HCT116 (cell line): ENCODE measurements around the gene ASAP2. TPM values are rescaled to one million over a fixed set of nuclear protein-coding genes. Genes with fewer than 3 reads are reported as not detected.
A peak's percentile ranks its signal among the peaks of the same experiment; 100 is the strongest.

ENCODE experiments used
- ATAC-seq: fragments of 200-7000 bp; cut with Tn5 transposase; 2 replicates; pipeline ENCODE4 v1.9.1; 2020; ENCODE audit warnings: mild to moderate bottlenecking, moderate library complexity
- BruUV-seq: library from RNA; stranded (reverse); fragments of 400-500 nt; replicated peaks from 2 replicates; lab custom pipeline; 2021; lab: Mats Ljungman, UMichigan
- CTCF ChIA-PET: fragments of 300-600 bp; sonication (Branson Sonifier 250); formaldehyde crosslinking; loops from one replicate; lab custom pipeline; 2021; ENCODE audit warnings: antibody characterized with exemption; lab: Charles Lee
- POLR2A ChIA-PET: fragments of 300-600, 350-600 bp; sonication (Branson Sonifier 250); formaldehyde crosslinking; loops from one replicate; lab custom pipeline; 2021; ENCODE audit warnings: antibody characterized with exemption; lab: Charles Lee
- RAD21 ChIA-PET, 2 experiments: fragments of 300-600 bp; sonication (Branson Sonifier 250); formaldehyde crosslinking; loops; one replicate each; lab custom pipeline; 2023; ENCODE audit warnings: low total read pairs in 2 of 2; ENCODE audit not compliant: uncharacterized antibody in 2 of 2, unreplicated experiment in 2 of 2, low non-redundant PET in 1 of 2; lab: Charles Lee
- DNase-seq: peaks from one replicate; pipeline ENCODE4 v3.0.0-alpha.2; 2010; ENCODE audit warnings: low read depth, low spot score
- H2AFZ ChIP-seq: fragments of 200-600 bp; shearing (Covaris generic), sonication (generic); 2 replicates; pipeline ENCODE4 v1.6.1; 2017; ENCODE audit warnings: low read depth, mixed run types, mixed read lengths, antibody characterized with exemption, low read length; ENCODE audit not compliant: poor library complexity, severe bottlenecking
- H3K27ac ChIP-seq: 2 replicates; pipeline ENCODE4 v1.5.1; 2012; ENCODE audit warnings: low read depth, low read length
- H3K27me3 ChIP-seq: fragments of 200-600 bp; sonication (generic); 2 replicates; pipeline ENCODE4 v1.6.1; 2016; ENCODE audit warnings: mixed run types, low read length, mixed read lengths; ENCODE audit not compliant: insufficient read depth
- H3K36me3 ChIP-seq, 2 experiments: fragments of 200-500 bp in 1 of 2; fragments of 200-600 bp in 1 of 2; sonication (Bioruptor generic) in 1 of 2; sonication (generic) in 1 of 2; 2 replicates each; pipeline versions ENCODE4 v1.5.1 to v1.6.1; 2014 to 2016; ENCODE audit warnings: low read length in 2 of 2, inconsistent platforms in 1 of 2, mixed read lengths in 1 of 2, mixed run types in 1 of 2; ENCODE audit not compliant: insufficient read depth in 2 of 2, control insufficient read depth in 1 of 2
- H3K4me1 ChIP-seq, 2 experiments: fragments of 200-600 bp in 1 of 2; sonication (generic) in 1 of 2; 2 replicates each; pipeline versions ENCODE4 v1.5.1 to v1.6.1; 2012 to 2017; ENCODE audit warnings: low read length in 2 of 2, inconsistent platforms in 1 of 2, mild to moderate bottlenecking in 1 of 2, mixed read lengths in 1 of 2, mixed run types in 1 of 2, moderate library complexity in 1 of 2; ENCODE audit not compliant: insufficient read depth in 2 of 2, control insufficient read depth in 1 of 2
- H3K4me2 ChIP-seq: fragments of 200-600 bp; sonication (generic); 2 replicates; pipeline ENCODE4 v1.6.1; 2017; ENCODE audit warnings: mixed run types, low read length, mixed read lengths
- H3K4me3 ChIP-seq, 2 experiments: fragments of 200-600 bp in 1 of 2; sonication (generic) in 1 of 2; replicated peaks in 1 of 2; 2 replicates each; pipeline ENCODE4 v1.5.1; 2011 to 2016; ENCODE audit warnings: low read length in 2 of 2, control low read depth in 1 of 2, low read depth in 1 of 2, mild to moderate bottlenecking in 1 of 2, mixed read lengths in 1 of 2, mixed run types in 1 of 2
- H3K79me2 ChIP-seq: fragments of 200-600 bp; sonication (generic); 2 replicates; pipeline ENCODE4 v1.6.1; 2017; ENCODE audit warnings: mild to moderate bottlenecking, mixed run types, low read length, moderate library complexity, mixed read lengths; ENCODE audit not compliant: insufficient read depth
- H3K9ac ChIP-seq: fragments of 200-600 bp; sonication (generic); 2 replicates; pipeline ENCODE4 v1.6.1; 2016; ENCODE audit warnings: low read length, mixed read lengths
- H3K9me2 ChIP-seq: fragments of 200-600 bp; sonication (generic), shearing (Covaris generic); 2 replicates; pipeline ENCODE4 v1.6.1; 2017; ENCODE audit warnings: mixed run types, mild to moderate bottlenecking, moderate library complexity; ENCODE audit not compliant: insufficient read depth
- H3K9me3 ChIP-seq, 2 experiments: fragments of 200-500 bp in 1 of 2; fragments of 200-600 bp in 1 of 2; sonication (Bioruptor generic) in 1 of 2; sonication (generic) in 1 of 2; 2 replicates each; pipeline ENCODE4 v1.6.1; 2014 to 2017; ENCODE audit warnings: low read length in 2 of 2, mixed read lengths in 2 of 2, inconsistent platforms in 1 of 2, low read depth in 1 of 2, mild to moderate bottlenecking in 1 of 2, mixed run types in 1 of 2, moderate library complexity in 1 of 2; ENCODE audit not compliant: control insufficient read depth in 1 of 2, insufficient read depth in 1 of 2
- H4K20me1 ChIP-seq: fragments of 200-600 bp; sonication (generic), shearing (Covaris generic); 2 replicates; pipeline ENCODE4 v1.6.1; 2017; ENCODE audit warnings: mixed run types, mild to moderate bottlenecking, moderate library complexity; ENCODE audit not compliant: insufficient read depth
- EGR1 ChIP-seq: IDR thresholded peaks from 2 replicates; pipeline ENCODE4 v1.6.1; 2012; ENCODE audit warnings: low read depth
- EZH2phosphoT487 ChIP-seq: fragments of 200-600 bp; IDR thresholded peaks from 2 replicates; pipeline ENCODE4 v1.6.1; 2018; ENCODE audit warnings: antibody characterized with exemption, borderline replicate concordance
- JUND ChIP-seq: IDR thresholded peaks from 2 replicates; pipeline ENCODE4 v1.6.1; 2012
- POLR2A ChIP-seq: IDR thresholded peaks from 2 replicates; pipeline ENCODE4 v1.7.0; 2011; ENCODE audit warnings: borderline replicate concordance; ENCODE audit not compliant: insufficient read depth, insufficient read length; ENCODE audit errors: extremely low read depth
- POLR2AphosphoS5 ChIP-seq: IDR thresholded peaks from 2 replicates; pipeline ENCODE4 v1.6.1; 2011; ENCODE audit warnings: mild to moderate bottlenecking, low read depth, low read length, moderate library complexity
- SRF ChIP-seq: IDR thresholded peaks from 2 replicates; pipeline ENCODE4 v1.6.1; 2012; ENCODE audit warnings: low read depth
- YY1 ChIP-seq: IDR thresholded peaks from 2 replicates; pipeline ENCODE4 v1.6.1; 2011; ENCODE audit warnings: low read length, low read depth, moderate library complexity, mild to moderate bottlenecking; ENCODE audit not compliant: insufficient replicate concordance; ENCODE audit errors: extremely low read depth
- ZFX ChIP-seq: fragments of 450-650 bp; IDR thresholded peaks from 2 replicates; pipeline ENCODE4 v1.6.1; 2017
- intact Hi-C: fragments of 100-400 bp; cut with micrococcal nuclease; formaldehyde crosslinking; loops from 2 replicates; pipeline ENCODE4 v1.10.0; 2022
- total RNA-seq: library from RNA; stranded (reverse); gene quantifications from one replicate; pipeline ENCODE4 v1.2.1, GENCODE V29; 2021; ENCODE audit not compliant: unreplicated experiment
- TF ChIP-seq, protein P1 (sequence below): IDR thresholded peaks from 2 replicates; pipeline ENCODE4 v1.6.1; 2012

Gene ASAP2
- total RNA-seq, 1 experiment from 2014 or later = 16.5 TPM

DNA sequence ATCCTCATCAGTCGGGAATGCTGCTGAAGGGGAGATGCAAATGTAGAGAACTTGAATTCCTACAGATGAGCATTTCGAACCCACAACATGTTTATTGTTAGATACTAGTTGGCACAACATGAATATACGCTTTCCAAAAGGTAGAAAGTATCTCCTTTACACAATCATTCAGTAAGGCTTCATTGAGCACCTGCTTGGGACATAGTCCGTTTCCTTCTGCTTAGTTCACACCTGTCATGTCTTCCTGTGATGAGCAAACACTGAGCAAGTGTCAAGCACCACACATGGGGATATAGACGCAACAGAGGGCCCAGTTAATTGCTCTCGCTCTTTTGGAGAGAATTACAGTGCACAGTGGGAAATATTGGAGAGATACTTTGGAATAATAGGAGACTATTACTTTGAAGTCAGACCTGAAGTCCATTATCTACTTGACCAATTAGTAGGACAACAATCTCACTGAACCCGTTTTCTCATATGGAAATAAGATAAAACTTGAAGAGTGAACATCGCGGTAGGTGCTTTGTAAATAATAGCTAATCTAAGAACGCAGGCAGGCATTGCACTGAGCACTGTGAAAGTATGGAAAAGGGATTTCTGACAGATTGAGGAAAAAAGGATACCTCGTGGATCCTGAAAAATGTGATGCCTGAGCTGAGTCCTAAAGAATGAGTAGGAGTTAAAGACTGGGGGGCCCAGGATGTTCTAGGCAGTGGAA is 218.0 kb downstream of the ASAP2 start:
- H3K27ac ChIP-seq = peak overlapping the region; percentile 84; the same call in 1 of the 2 replicates
- no peak overlapping the region for H2AFZ ChIP-seq
- RAD21 ChIA-PET = no interaction called here
- CTCF ChIA-PET = no interaction called here
- no peaks in the 10 kb centered on the region for H3K27me3 ChIP-seq
- ATAC-seq = no peak
- peak overlapping the region; percentile 98 for H3K4me2 ChIP-seq
- POLR2A ChIA-PET = no interaction called here
- peaks cover 13 to 34% of the 10 kb centered on the region in 2 experiments; a peak in 3 of 4 replicates for H3K4me1 ChIP-seq
- no peaks in the 10 kb centered on the region for H3K9me2 ChIP-seq
- TF ChIP-seq POLR2A = no peak
- no peak for TF ChIP-seq YY1
- TF ChIP-seq ZFX = no peak
- no peak for TF ChIP-seq POLR2AphosphoS5
- TF ChIP-seq EZH2phosphoT487 = no peak
- no peak for TF ChIP-seq EGR1
- TF ChIP-seq SRF = no peak
- TF ChIP-seq, protein P1, sequence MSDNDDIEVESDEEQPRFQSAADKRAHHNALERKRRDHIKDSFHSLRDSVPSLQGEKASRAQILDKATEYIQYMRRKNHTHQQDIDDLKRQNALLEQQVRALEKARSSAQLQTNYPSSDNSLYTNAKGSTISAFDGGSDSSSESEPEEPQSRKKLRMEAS = no peak
- TF ChIP-seq, all 23 proteins: peak for 0
- BruUV-seq = no TSS peak
- no peaks in the 10 kb centered on the region for H3K9me3 ChIP-seq
- H3K36me3 ChIP-seq = peaks cover 0 to 1% of the 10 kb centered on the region in 2 experiments; a peak in 2 of 4 replicates
- no peaks in the 10 kb centered on the region for H4K20me1 ChIP-seq
- H3K9ac ChIP-seq = peak overlapping the region; percentile 99
- peaks cover 53% of the 10 kb centered on the region for H3K79me2 ChIP-seq
- peak overlapping the region; percentile 57 to 99 for H3K4me3 ChIP-seq
- intact Hi-C loops = no loop called here
- DNase-seq = no peak

DNA sequence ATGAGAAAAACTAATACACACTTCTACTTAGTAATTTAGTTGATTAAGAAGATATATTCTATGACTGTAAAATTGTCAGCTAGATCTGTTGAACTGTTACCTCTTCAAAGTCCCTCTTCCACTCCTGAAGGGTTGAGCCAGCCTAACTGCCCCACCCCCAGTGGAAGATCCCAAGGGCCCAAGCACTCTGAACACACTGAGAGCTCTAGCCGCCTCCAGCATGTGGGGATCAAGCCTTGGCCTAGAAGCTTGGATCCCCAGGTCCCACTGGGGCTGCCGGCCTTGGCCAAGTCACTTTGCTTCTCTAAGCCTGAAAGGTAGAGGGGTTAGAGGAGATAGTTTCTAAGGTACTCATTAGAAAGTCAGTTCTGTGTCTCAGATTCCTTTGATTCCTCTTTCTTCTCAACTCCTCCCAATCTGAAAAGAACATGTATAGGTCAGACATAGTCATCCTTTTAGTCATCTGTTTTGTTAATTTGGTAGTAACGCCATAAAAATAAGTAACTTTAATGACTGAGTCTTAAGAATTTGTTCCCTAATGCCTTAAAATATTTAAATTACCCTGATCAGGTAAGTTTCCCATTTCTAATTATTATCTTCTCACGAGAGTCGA is 222.5 kb downstream of the ASAP2 start:
- Histone ChIP-seq H3K36me3 (peaks cover 20 to 22% of the 10 kb centered on the region in 2 experiments; a peak in 3 of 4 replicates), H3K4me2 (0 out of 2 replicates have a peak overlapping the region, but pooled peaks have one; percentile 22), H4K20me1 (no peaks in the 10 kb centered on the region), H3K79me2 (peaks cover 15% of the 10 kb centered on the region), H3K9me2 (no peaks in the 10 kb centered on the region), H3K4me1 (peaks cover 11 to 37% of the 10 kb centered on the region in 2 experiments), H3K4me3 (no peak overlapping the region), H3K27ac (no peak overlapping the region), H3K27me3 (no peaks in the 10 kb centered on the region), H3K9ac (no peak overlapping the region), H2AFZ (no peak overlapping the region), H3K9me3 (no peaks in the 10 kb centered on the region)
- TF ChIP-seq, protein P1 = no peak
- no peak for TF ChIP-seq JUND
- ATAC-seq (peak; percentile 26; the same call in 1 of the 2 replicates), DNase-seq (no peak)
- intact Hi-C loops = no loop called here
- ChIA-PET POLR2A (no interaction called here), RAD21 (no interaction called here), CTCF (no interaction called here)
- no TSS peak for BruUV-seq
